IgD-negative memory B cell (primary cell): ENCODE results near the gene PP2D1. TPM values are rescaled to one million over a fixed set of nuclear protein-coding genes. Genes with fewer than 3 reads are reported as not detected.
"Not testable (repeated sequence)": the region's sequence is repeated elsewhere in the genome, so short reads cannot be mapped to it uniquely, and the experiment has no call there.

Experiments
- H3K27ac Mint-ChIP-seq, 3 donors: one replicate each; pipeline ENCODE4 v1.8.0; 2020 to 2022; ENCODE audit warnings: mild to moderate bottlenecking in 3 of 3, mixed read lengths in 3 of 3, moderate library complexity in 1 of 3
- H3K27me3 Mint-ChIP-seq: one replicate; pipeline ENCODE4 v1.8.0; 2021; ENCODE audit warnings: mixed read lengths
- H3K36me3 Mint-ChIP-seq: one replicate; pipeline ENCODE4 v1.8.0; 2020; ENCODE audit warnings: mild to moderate bottlenecking, mixed read lengths
- H3K4me1 Mint-ChIP-seq, 3 donors: one replicate each; pipeline ENCODE4 v1.8.0; 2020 to 2022; ENCODE audit warnings: mixed read lengths in 3 of 3, mild to moderate bottlenecking in 1 of 3
- H3K4me3 Mint-ChIP-seq, 4 donors: one replicate each; pipeline ENCODE4 v1.8.0; 2020 to 2022; ENCODE audit warnings: mild to moderate bottlenecking in 4 of 4, mixed read lengths in 4 of 4, moderate library complexity in 3 of 4
- H3K9me3 Mint-ChIP-seq, 3 donors: one replicate each; pipeline ENCODE4 v1.8.0; 2020 to 2021; ENCODE audit warnings: mixed read lengths in 3 of 3, mild to moderate bottlenecking in 1 of 3
- polyA plus RNA-seq: library from polyadenylated mRNA; unstranded; fragments of 300-500 nt; fragmentation: Illumina TruSeq; gene quantifications from one replicate; pipeline ENCODE4 v1.2.3, GENCODE V29; 2021

Gene PP2D1
- polyA plus RNA-seq, 1 donor from 2014 or later, result 0.64 TPM

DNA sequence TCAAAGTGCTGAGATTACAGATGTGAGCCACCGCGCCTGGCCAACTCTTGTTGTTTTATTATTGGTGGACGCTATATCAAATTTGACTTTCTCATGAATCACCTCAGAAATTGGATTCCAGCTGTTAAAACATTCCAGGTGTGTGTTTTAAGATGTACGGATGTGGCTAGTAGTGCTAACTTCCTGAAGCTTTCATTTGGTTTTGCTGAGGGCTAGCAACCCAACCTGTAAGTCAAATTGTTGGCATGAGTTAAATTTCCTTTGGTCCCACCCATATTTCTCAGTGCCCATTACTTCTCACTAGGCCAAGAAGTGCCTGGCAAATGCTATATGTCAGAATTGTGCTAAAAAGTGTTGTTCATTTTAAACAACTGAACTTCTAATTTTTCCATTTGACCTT is 15.1 kb upstream of the PP2D1 start:
- H3K9me3 Mint-ChIP-seq, result no peaks in the 10 kb centered on the region
- peaks cover 2% of the 10 kb centered on the region for H3K27me3 Mint-ChIP-seq
- H3K4me1 Mint-ChIP-seq, result peaks cover 6 to 15% (median 8%) of the 10 kb centered on the region in 3 donors
- no peak overlapping the region for H3K27ac Mint-ChIP-seq
- H3K36me3 Mint-ChIP-seq, result no peaks in the 10 kb centered on the region
- H3K4me3 Mint-ChIP-seq, result no peak overlapping the region

DNA sequence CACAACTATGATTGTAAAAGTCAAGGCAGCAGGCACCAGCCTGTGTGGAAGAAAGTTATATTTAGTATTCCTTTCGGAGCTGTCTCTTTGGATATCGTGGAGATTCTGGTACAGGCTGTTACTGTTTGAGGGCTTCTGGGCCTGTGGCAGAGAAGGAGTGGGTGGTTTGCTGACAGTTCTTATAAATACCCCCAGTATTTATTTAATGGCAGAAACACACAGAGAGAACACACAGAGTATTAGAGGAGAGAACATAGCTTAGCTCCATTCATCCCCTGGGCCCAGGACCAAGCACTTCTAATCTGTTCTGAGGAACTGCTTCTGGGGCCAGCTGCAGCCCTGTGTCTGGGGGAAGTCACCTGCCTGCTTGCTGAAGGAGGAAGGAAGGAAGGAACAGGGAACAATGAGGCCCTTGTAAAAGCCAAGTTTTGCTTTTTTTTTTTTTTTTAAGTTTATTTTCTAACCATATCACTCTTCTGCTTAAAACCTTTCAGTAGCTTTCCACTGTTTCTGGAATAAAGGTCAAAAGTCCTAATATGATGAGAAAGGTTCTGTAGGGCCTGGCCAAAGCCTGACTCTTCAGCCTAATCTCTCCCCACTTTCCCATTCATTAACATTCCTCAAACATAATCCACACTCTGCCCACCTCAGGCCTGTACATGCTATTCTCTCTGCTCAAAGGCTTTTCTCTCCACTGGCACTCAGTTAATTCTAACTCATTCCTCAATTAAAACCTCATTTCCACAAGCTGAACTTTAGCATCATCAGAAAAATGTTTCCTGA is 11.8 kb upstream of the PP2D1 start:
- H3K4me1 Mint-ChIP-seq, result peaks cover 6 to 15% (median 8%) of the 10 kb centered on the region in 3 donors
- H3K36me3 Mint-ChIP-seq, result no peaks in the 10 kb centered on the region
- no peaks in the 10 kb centered on the region for H3K9me3 Mint-ChIP-seq
- peak overlapping the region in 1 of 4 donors; percentile 56 for H3K4me3 Mint-ChIP-seq
- H3K27ac Mint-ChIP-seq, result peak overlapping the region in 2 of 3 donors; percentile 1 to 66
- peaks cover 2% of the 10 kb centered on the region for H3K27me3 Mint-ChIP-seq

DNA sequence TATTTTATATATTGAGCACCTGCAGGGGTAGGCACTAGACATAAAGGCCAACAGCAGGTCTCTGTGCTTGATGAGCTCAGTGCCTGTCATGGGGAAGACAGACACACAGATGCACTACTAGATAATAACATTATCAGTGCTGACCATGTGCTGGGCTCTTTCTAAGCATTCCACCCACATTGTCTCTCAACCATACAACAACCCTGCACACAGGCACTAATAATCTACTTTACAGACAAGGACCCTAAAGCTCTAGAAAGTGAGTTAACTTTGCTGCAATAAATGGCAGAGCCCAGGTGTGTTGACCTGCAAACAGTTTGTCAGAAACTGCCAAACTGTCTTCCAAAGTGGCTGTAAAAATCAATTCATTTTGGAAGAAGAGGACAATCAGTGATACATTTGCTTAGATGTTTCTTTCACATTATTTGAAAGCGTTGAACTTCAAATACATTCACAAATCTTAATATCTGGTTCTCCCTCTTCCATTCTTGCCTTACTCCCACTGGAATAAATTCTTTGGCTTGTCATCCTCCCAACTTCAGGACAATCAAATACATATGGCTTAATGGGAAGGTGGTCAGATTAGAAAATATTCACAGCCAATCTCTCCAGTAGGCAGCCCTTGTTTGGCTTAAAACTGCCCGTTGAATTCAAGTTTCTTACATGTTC is 11.0 kb upstream of the PP2D1 start:
- H3K4me3 Mint-ChIP-seq, result no peak overlapping the region
- H3K27me3 Mint-ChIP-seq, result peaks cover 2% of the 10 kb centered on the region
- H3K36me3 Mint-ChIP-seq, result no peaks in the 10 kb centered on the region
- H3K4me1 Mint-ChIP-seq, result peaks cover 6 to 15% (median 8%) of the 10 kb centered on the region in 3 donors
- H3K27ac Mint-ChIP-seq, result peak overlapping the region in 2 of 3 donors; percentile 1 to 66
- H3K9me3 Mint-ChIP-seq, result no peaks in the 10 kb centered on the region

DNA sequence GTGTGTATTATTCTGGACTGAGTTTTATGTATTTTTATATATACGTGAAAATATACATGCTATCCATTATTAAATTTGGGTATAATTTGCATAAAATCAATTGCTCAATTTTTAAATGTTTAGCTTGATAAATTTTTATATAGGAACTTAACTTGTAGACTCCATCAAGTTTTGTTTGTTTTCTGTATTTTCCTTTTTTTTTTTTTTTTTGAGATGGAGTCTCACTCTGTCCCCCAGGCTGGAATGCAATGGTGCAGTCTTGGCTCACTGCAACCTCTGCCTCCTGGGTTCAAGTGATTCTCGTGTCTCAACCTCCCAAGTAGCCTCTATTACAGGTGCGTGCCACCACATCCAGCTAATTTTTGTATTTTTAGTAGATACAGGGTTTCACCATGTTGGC is 4.0 kb upstream of the PP2D1 start:
- peak overlapping the region in 1 of 3 donors; percentile 16 for H3K27ac Mint-ChIP-seq
- H3K9me3 Mint-ChIP-seq, H3K4me1 Mint-ChIP-seq, H3K27me3 Mint-ChIP-seq, H3K36me3 Mint-ChIP-seq, H3K4me3 Mint-ChIP-seq: not testable (repeated sequence)

DNA sequence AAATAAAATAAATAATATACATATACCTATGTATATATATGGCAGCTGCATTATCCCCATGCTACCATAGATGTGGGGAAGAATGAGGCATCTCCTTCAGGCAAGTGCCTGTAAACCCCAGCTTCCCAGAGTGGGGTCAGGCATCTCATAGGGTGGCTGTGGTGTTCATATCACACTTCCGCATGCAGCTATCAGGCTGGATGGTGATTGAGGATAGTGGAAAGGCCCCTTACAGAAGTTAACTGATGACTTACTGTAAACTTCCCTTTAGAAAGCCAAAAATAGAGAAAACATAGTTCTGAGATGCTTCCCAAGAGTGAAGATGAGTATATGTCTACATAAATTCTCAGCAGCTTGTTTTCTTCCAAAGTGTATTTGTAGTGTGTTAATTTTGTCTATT is 3.5 kb upstream of the PP2D1 start:
- Mint-ChIP-seq H3K9me3 (no peaks in the 10 kb centered on the region), H3K4me1 (no peaks in the 10 kb centered on the region), H3K27ac (no peak overlapping the region), H3K36me3 (no peaks in the 10 kb centered on the region), H3K27me3 (no peaks in the 10 kb centered on the region), H3K4me3 (no peak overlapping the region)

DNA sequence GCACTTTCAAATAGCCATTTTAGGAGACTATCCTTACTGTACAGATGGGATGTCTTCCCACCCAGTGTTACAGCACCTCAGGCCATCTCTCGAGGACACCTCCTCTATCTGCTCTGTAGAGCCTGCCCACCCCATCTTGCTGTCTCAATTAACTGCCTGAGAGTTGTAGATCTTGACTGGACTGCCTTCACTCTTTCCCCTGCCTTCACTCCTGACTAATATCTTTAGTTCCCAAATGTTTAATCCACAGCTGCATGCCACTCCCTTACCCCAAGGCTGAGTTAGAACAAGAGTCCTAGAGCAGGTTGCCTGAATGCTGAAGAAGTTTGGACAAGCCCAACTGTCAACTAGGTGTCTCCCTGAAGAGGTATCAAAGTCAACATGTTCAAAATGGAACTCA is 1.3 kb upstream of the PP2D1 start:
- H3K4me1 Mint-ChIP-seq, result no peaks in the 10 kb centered on the region

DNA sequence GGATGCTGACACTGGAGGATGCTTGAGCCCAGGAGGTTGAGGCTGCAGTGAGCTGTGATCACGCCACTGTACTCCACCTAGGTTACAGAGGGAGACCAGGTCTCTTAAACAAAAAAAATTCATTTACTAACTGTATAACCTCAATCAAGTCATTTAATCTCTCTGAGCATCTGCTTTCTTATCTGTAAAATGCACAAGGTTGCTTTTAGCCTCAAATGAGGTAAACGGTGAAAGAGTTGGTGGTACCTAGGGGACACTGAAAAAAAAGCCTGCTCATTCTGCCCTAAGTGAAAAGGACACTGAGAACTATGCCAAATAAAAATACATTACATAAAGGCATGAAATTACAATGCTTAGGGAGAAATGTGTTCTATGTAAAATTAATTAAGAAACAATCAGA is 3.4 kb downstream of the PP2D1 start:
- no peaks in the 10 kb centered on the region for H3K4me1 Mint-ChIP-seq
- H3K9me3 Mint-ChIP-seq, result no peaks in the 10 kb centered on the region
- H3K36me3 Mint-ChIP-seq, result no peaks in the 10 kb centered on the region
- H3K4me3 Mint-ChIP-seq, result no peak overlapping the region
- no peaks in the 10 kb centered on the region for H3K27me3 Mint-ChIP-seq
- H3K27ac Mint-ChIP-seq, result no peak overlapping the region

More for the DNA sequence above, 1.3 kb upstream of the PP2D1 start:
- no peaks in the 10 kb centered on the region for H3K9me3 Mint-ChIP-seq
- H3K27ac Mint-ChIP-seq, result no peak overlapping the region
- no peaks in the 10 kb centered on the region for H3K27me3 Mint-ChIP-seq
- no peak overlapping the region for H3K4me3 Mint-ChIP-seq
- H3K36me3 Mint-ChIP-seq, result no peaks in the 10 kb centered on the region

DNA sequence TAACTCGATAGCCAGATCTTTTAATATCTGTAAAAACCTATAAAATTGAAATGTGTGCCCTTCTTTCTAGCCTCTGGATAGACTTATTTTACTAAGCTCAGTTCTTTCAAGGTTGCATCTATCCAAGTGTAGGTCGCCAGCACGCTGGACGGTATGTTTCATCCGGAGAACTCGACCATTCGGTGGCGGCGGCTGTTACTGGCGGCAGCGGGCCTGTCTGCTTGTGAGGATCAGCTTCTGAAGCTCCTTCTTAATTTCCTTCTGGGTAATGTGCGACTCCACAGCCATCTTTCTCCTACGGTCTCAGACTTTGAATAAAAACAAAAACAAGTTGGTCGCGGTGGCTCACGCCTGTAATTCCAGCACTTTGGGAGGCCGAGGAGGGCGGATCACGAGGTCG is 4.1 kb downstream of the PP2D1 start:
- Mint-ChIP-seq H3K36me3 (no peaks in the 10 kb centered on the region), H3K9me3 (no peaks in the 10 kb centered on the region), H3K4me3 (no peak overlapping the region), H3K27ac (no peak overlapping the region), H3K4me1 (no peaks in the 10 kb centered on the region), H3K27me3 (no peaks in the 10 kb centered on the region)

DNA sequence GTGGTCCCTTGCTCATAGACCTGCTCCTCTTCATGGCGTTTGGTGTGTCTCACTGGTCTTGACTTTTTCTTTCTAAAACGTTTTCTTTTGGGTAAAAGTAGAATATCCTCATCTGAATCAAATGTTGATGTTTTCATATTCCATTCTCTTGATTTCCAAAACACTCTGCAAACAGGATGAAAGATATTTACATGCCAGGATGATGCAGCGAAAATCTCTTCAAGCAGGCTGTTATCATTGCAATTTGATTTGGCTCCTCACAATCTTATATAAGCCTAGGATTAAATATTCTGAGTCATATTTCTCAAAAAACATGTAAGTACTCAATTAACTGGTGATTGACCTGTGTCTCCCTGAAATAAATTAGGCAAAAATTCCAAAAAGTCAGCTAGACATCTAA is 10.1 kb downstream of the PP2D1 start:
- H3K36me3 Mint-ChIP-seq, result no peaks in the 10 kb centered on the region
- no peak overlapping the region for H3K4me3 Mint-ChIP-seq

DNA sequence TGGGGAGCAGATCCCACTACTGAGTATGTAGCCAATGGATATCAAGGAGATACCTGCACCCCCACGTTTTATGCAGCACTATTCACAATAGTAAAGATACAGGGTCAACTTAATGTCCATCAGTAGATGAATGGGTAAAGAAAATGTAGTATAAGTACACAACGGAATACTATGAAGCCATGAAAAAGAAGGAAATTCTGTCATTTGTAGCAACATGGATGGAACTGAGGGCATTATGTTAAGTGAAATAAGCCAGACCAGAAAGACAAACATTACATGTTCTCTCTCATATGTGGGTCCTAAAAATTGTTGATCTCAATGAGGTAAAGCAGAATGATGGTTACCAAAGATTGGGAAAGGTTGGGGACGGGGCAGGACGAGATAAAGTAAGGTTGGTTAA is 14.6 kb downstream of the PP2D1 start:
- Mint-ChIP-seq H3K36me3 (peaks cover 2% of the 10 kb centered on the region), H3K4me1 (no peaks in the 10 kb centered on the region), H3K4me3 (no peak overlapping the region), H3K27ac (no peak overlapping the region), H3K9me3 (peaks cover 2 to 6% (median 2%) of the 10 kb centered on the region in 3 donors), H3K27me3 (no peaks in the 10 kb centered on the region)

More for the DNA sequence above, 10.1 kb downstream of the PP2D1 start:
- no peaks in the 10 kb centered on the region for H3K27me3 Mint-ChIP-seq
- no peaks in the 10 kb centered on the region for H3K4me1 Mint-ChIP-seq
- H3K27ac Mint-ChIP-seq, result no peak overlapping the region
- H3K9me3 Mint-ChIP-seq, result peaks cover 0 to 6% (median 2%) of the 10 kb centered on the region in 3 donors

DNA sequence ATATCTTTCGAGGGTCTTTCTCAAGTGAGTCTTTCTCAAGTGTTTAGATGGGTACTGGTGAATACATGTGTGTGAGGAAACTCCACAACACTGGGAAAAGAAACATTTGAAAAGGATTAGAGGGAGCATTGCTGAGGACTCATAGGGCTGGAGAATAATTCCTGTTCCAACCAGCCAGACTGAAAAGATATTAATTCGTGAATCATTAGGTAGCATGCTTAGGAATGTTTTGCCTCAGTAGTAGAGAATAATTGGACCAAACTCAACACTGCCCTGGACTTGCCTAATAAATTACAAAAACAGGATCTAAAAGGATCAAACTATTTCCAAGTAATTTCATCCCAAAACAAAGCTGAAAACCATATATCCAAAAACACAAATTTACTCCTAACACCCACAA is 17.3 kb downstream of the PP2D1 start:
- H3K4me3 Mint-ChIP-seq, result no peak overlapping the region
- H3K36me3 Mint-ChIP-seq, result peaks cover 2% of the 10 kb centered on the region
- H3K4me1 Mint-ChIP-seq, result peaks cover 0 to 2% (median 0%) of the 10 kb centered on the region in 3 donors
- peaks cover 2 to 6% (median 2%) of the 10 kb centered on the region in 3 donors for H3K9me3 Mint-ChIP-seq
- H3K27me3 Mint-ChIP-seq, result no peaks in the 10 kb centered on the region
- H3K27ac Mint-ChIP-seq, result no peak overlapping the region

DNA sequence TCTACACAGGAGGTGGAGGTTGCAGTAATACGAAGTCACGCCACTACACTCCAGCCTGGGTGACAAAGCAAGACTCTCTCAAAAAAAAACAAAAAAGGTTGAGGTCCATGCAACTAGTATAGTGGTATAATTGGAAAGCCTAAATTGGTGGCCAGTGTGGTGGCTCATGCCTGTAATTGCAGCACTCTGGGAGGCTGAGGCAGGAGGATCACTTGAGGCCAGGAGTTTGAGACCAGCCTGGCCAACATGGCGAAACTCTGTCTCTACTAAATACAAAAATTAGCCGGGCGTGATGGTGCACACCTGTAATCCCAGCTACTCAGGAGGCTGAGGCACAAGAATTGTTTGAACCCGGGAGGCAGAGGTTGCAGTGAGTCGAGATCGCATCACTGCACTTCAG is 23.2 kb downstream of the PP2D1 start:
- H3K27me3 Mint-ChIP-seq, H3K27ac Mint-ChIP-seq, H3K4me3 Mint-ChIP-seq, H3K4me1 Mint-ChIP-seq, H3K9me3 Mint-ChIP-seq, H3K36me3 Mint-ChIP-seq: not testable (repeated sequence)

DNA sequence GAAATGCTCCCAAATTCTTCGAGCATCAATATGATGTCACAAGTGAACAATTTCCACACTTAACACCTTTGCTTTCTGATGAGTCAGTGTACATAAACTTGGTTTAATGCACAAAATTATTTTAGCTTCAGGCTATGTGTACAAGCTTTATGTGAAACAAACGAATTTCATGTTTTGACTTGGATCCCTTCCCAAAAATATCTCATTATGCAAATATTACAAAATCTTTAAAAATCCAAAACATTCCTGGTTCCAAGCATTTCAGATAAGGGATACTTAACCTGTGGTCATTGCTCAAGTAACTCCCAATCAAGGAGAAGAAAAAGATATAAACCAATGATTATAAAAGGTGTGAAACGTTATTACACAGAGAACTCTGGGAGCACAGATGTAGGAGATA is 40.0 kb downstream of the PP2D1 start:
- Mint-ChIP-seq H3K27ac (no peak overlapping the region), H3K36me3 (peaks cover 4% of the 10 kb centered on the region), H3K9me3 (no peaks in the 10 kb centered on the region), H3K4me1 (peaks cover 7 to 23% (median 15%) of the 10 kb centered on the region in 3 donors), H3K4me3 (no peak overlapping the region), H3K27me3 (no peaks in the 10 kb centered on the region)

DNA sequence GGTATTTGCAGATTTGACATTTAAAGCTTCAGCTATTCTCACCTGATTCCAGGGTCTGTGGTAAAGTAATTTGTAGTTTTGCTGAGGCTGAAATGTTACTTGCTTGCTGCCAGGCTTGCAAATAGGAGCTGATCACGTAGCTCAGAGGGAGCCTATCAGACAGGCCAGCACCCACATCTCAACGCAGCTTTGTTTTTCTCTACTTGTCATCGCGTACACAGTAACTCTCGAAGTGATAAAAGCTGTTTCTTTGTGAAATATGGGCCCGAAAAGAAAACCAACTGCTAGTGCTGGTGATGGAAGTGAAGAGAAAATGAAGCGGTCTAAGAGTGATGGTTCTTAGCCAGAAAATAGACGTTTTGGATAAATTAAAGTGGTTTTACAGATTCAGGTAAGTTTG is 41.7 kb downstream of the PP2D1 start:
- Mint-ChIP-seq H3K4me1 (peaks cover 11 to 29% (median 20%) of the 10 kb centered on the region in 3 donors), H3K27ac (no peak overlapping the region), H3K36me3 (peaks cover 7% of the 10 kb centered on the region), H3K9me3 (no peaks in the 10 kb centered on the region), H3K4me3 (no peak overlapping the region), H3K27me3 (no peaks in the 10 kb centered on the region)

DNA sequence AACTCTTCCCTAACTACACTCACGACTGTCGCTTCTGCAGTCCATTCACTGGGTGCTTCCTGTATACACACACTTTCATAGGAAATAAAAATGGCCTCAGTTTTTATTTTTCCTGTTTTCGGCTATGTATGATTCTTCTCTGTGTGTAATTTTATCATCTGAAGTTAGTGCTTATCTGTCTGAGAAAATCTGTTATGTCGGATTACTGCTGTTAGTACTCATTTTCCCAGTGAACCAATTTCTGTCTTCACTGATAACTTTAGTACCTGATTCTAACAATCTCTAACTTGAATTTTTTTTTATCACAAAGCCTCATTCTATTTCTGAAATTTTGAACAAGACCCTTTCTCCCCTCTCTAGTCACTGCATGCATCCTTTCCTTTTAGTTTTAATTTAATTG is 44.3 kb downstream of the PP2D1 start:
- no peaks in the 10 kb centered on the region for H3K27me3 Mint-ChIP-seq
- H3K4me3 Mint-ChIP-seq, result no peak overlapping the region
- H3K36me3 Mint-ChIP-seq, result peaks cover 7% of the 10 kb centered on the region
- peaks cover 13 to 42% (median 25%) of the 10 kb centered on the region in 3 donors for H3K4me1 Mint-ChIP-seq
- no peaks in the 10 kb centered on the region for H3K9me3 Mint-ChIP-seq
- no peak overlapping the region for H3K27ac Mint-ChIP-seq

DNA sequence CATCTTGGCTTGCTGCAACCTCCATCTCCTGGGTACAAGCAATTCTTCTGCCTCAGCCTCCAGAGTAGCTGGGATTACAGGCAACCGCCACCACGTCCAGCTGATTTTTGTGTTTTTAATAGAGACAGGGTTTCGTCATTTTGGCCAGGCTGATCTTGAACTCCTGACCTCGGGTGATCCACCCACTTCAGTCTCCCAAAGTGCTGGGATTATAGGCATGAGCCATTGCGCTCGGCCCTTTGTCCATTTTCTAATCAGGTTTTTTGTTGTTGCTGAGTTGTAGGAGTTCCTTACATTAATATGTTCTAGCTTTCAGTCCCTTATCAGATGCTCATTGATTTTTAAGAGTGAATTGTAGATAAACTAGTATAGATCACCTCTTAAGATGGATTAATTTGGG is 44.9 kb downstream of the PP2D1 start:
- Mint-ChIP-seq H3K27me3 (no peaks in the 10 kb centered on the region), H3K9me3 (no peaks in the 10 kb centered on the region), H3K36me3 (peaks cover 7% of the 10 kb centered on the region), H3K4me3 (no peak overlapping the region), H3K27ac (no peak overlapping the region), H3K4me1 (peaks cover 17 to 39% (median 25%) of the 10 kb centered on the region in 3 donors)
